ENCODE results near the gene SLC20A1. TPM values are rescaled to one million over a fixed set of nuclear protein-coding genes. Genes with fewer than 3 reads are reported as not detected.

The SLC20A1 gene
- total RNA-seq, 1 donor from 2014 or later, result 43.5 TPM

GRCh38 chr2:112679484-112679883, 33.7 kb downstream of the SLC20A1 start:
- DNase-seq (no peak), ATAC-seq (no peak)
- Histone ChIP-seq H3K36me3 (no peaks in the 10 kb centered on the region), H3K4me3 (no peak overlapping the region), H3K9me3 (no peaks in the 10 kb centered on the region), H3K4me1 (peaks cover 8% of the 10 kb centered on the region), H3K27me3 (ENCODE audit: low read depth) (no peaks in the 10 kb centered on the region), H3K27ac (no peak overlapping the region)
- intact Hi-C loops (cut with DNase I), result no loop called here
- TF ChIP-seq CTCF (IDR thresholded peaks at IDR 0.05), result no peak

GRCh38 chr2:112680666-112681101, 34.9 kb downstream of the SLC20A1 start:
- no peak overlapping the region for H3K4me3 ChIP-seq
- H3K27ac ChIP-seq, result no peak overlapping the region
- intact Hi-C loops (cut with DNase I), result loop anchor here (10.0 kb wide), 1 partner anchor 56 kb away; no protein-coding TSS in a partner anchor

GRCh38 chr2:112682101-112682500, 36.4 kb downstream of the SLC20A1 start:
- Histone ChIP-seq H3K4me1 (no peaks in the 10 kb centered on the region), H3K36me3 (no peaks in the 10 kb centered on the region), H3K27ac (no peak overlapping the region), H3K4me3 (no peak overlapping the region), H3K9me3 (no peaks in the 10 kb centered on the region), H3K27me3 (ENCODE audit: low read depth) (no peaks in the 10 kb centered on the region)
- DNase-seq, result no peak
- no peak for TF ChIP-seq CTCF (IDR thresholded peaks at IDR 0.05)
- peak in 1 of 2 donors; percentile 66 for ATAC-seq
- intact Hi-C loops (cut with DNase I), result loop anchor here (10.0 kb wide), 1 partner anchor 57 kb away; no protein-coding TSS in a partner anchor

More at GRCh38 chr2:112680666-112681101, 34.9 kb downstream of the SLC20A1 start:
- Histone ChIP-seq H3K27me3 (ENCODE audit: low read depth) (no peaks in the 10 kb centered on the region), H3K4me1 (no peaks in the 10 kb centered on the region), H3K36me3 (no peaks in the 10 kb centered on the region), H3K9me3 (no peaks in the 10 kb centered on the region)
- no peak for DNase-seq
- ATAC-seq, result no peak
- no peak for TF ChIP-seq CTCF (IDR thresholded peaks at IDR 0.05)

GRCh38 chr2:112683550-112684414, 38.0 kb downstream of the SLC20A1 start:
- Histone ChIP-seq H3K36me3 (no peaks in the 10 kb centered on the region), H3K4me3 (no peak overlapping the region), H3K4me1 (no peaks in the 10 kb centered on the region), H3K27me3 (ENCODE audit: low read depth) (no peaks in the 10 kb centered on the region), H3K27ac (no peak overlapping the region), H3K9me3 (no peaks in the 10 kb centered on the region)
- no peak for TF ChIP-seq CTCF (IDR thresholded peaks at IDR 0.05)
- intact Hi-C loops (cut with DNase I), result loop anchor here (10.0 kb wide), 1 partner anchor 59 kb away; no protein-coding TSS in a partner anchor
- DNase-seq (no peak), ATAC-seq (no peak)

GRCh38 chr2:112684415-112684775, 38.7 kb downstream of the SLC20A1 start:
- no peaks in the 10 kb centered on the region for H3K4me1 ChIP-seq
- TF ChIP-seq CTCF (IDR thresholded peaks at IDR 0.05), result no peak
- intact Hi-C loops (cut with DNase I), result loop anchor here (10.0 kb wide), 1 partner anchor 60 kb away; no protein-coding TSS in a partner anchor

More at GRCh38 chr2:112684415-112684775, 38.7 kb downstream of the SLC20A1 start:
- DNase-seq (no peak), ATAC-seq (no peak)
- Histone ChIP-seq H3K27ac (no peak overlapping the region), H3K27me3 (ENCODE audit: low read depth) (no peaks in the 10 kb centered on the region), H3K9me3 (no peaks in the 10 kb centered on the region), H3K36me3 (no peaks in the 10 kb centered on the region), H3K4me3 (no peak overlapping the region)

Measured in lower lobe of right lung (tissue), 2 donors.